ENCODE data around the gene PDE4B.
"Not testable (repeated sequence)": the region's sequence is repeated elsewhere in the genome, so short reads cannot be mapped to it uniquely, and the experiment has no call there.

Gene PDE4B

GRCh38 chr1:66112744-66113400 lies 320.2 kb downstream of the PDE4B start:
- no peak for DNase-seq

GRCh38 chr1:66119148-66119547 lies 326.5 kb downstream of the PDE4B start:
- no peak for DNase-seq

GRCh38 chr1:66124670-66125069 lies 332.0 kb downstream of the PDE4B start:
- no peak for DNase-seq

GRCh38 chr1:66128641-66129040 lies 335.9 kb downstream of the PDE4B start:
- DNase-seq: not testable (repeated sequence)

GRCh38 chr1:66132324-66132723 lies 339.6 kb downstream of the PDE4B start:
- no peak for DNase-seq

GRCh38 chr1:66134004-66134403 lies 341.3 kb downstream of the PDE4B start:
- DNase-seq: no peak

- DNase-seq: no peak
Observed at GRCh38 chr1:66135161-66135560, 342.5 kb downstream of the PDE4B start.

GRCh38 chr1:66136423-66136822 lies 343.7 kb downstream of the PDE4B start:
- not testable (repeated sequence) for DNase-seq

GRCh38 chr1:66137235-66137634 lies 344.5 kb downstream of the PDE4B start:
- DNase-seq: no peak

- DNase-seq: no peak
Observed at GRCh38 chr1:66138613-66139012, 345.9 kb downstream of the PDE4B start.

- no peak for DNase-seq
Observed at GRCh38 chr1:66140072-66140471, 347.4 kb downstream of the PDE4B start.

- no peak for DNase-seq
Observed at GRCh38 chr1:66143651-66144050, 351.0 kb downstream of the PDE4B start.

GRCh38 chr1:66147226-66147835 lies 354.6 kb downstream of the PDE4B start:
- DNase-seq: no peak

GRCh38 chr1:66152034-66152433 lies 359.3 kb downstream of the PDE4B start:
- DNase-seq: no peak

GRCh38 chr1:66154394-66154793 lies 361.7 kb downstream of the PDE4B start:
- DNase-seq: no peak

GRCh38 chr1:66156144-66156543 lies 363.4 kb downstream of the PDE4B start:
- DNase-seq: no peak

- no peak for DNase-seq
Observed at GRCh38 chr1:66159800-66160199, 367.1 kb downstream of the PDE4B start.

GRCh38 chr1:66160719-66161118 lies 368.0 kb downstream of the PDE4B start:
- peak in 1 of 56 donors; percentile 23 for DNase-seq

- no peak for DNase-seq
Observed at GRCh38 chr1:66166753-66167152, 374.1 kb downstream of the PDE4B start.

GRCh38 chr1:66167267-66167666 lies 374.6 kb downstream of the PDE4B start:
- DNase-seq: no peak

GRCh38 chr1:66168467-66168887 lies 375.8 kb downstream of the PDE4B start:
- DNase-seq: peak in 2 of 56 donors; percentile 24 to 46

GRCh38 chr1:66168948-66169671 lies 376.4 kb downstream of the PDE4B start:
- no peak for DNase-seq

GRCh38 chr1:66172272-66172671 lies 379.6 kb downstream of the PDE4B start:
- no peak for DNase-seq
